ENCODE measurements around the gene GOLGA6L25. TPM values are rescaled to one million over a fixed set of nuclear protein-coding genes. Genes with fewer than 3 reads are reported as not detected.
"Not testable (repeated sequence)": the region's sequence is repeated elsewhere in the genome, so short reads cannot be mapped to it uniquely, and the experiment has no call there.

Gene GOLGA6L25
- not detected for polyA plus RNA-seq (ENCODE audit: insufficient read length in 10 of 10)
- long read RNA-seq, donor 1, result 0 reads
- long read RNA-seq, donor 2, result 0 reads
- long read RNA-seq, donor 3, result 0 reads
- long read RNA-seq, donor 4, result 0 reads
- long read RNA-seq, donor 5, result 0 reads
- long read RNA-seq, donor 6, result 0 reads
- long read RNA-seq, donor 7, result 0 reads
- long read RNA-seq, donor 8, result 0 reads
- long read RNA-seq, donor 9, result 0 reads

DNA sequence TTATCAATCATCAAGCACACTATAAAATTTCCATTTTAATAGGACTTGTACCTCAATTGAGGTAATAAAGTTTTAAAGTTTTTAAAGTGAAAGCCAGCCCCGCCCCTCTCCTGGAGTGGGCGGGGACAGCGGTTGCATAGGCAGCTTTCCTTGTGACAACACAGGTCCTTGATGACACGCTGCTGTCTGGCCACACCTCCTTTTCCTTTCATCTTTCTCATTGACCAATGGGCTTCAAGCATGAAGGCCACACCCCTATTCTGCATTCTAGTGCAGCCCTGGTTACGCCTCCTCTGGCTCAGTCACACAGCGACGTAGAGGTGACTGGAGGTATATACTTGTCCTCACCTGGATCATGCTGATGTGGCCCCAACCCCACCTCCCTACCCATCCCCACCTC, at the start of gene GOLGA6L25:
TSS of gene GOLGA6L25 (plus strand) at position 301 of the 400 bp plus-strand sequence. CDS start at position 362, 61 bp downstream.
- DNase-seq, result not testable (repeated sequence)

DNA sequence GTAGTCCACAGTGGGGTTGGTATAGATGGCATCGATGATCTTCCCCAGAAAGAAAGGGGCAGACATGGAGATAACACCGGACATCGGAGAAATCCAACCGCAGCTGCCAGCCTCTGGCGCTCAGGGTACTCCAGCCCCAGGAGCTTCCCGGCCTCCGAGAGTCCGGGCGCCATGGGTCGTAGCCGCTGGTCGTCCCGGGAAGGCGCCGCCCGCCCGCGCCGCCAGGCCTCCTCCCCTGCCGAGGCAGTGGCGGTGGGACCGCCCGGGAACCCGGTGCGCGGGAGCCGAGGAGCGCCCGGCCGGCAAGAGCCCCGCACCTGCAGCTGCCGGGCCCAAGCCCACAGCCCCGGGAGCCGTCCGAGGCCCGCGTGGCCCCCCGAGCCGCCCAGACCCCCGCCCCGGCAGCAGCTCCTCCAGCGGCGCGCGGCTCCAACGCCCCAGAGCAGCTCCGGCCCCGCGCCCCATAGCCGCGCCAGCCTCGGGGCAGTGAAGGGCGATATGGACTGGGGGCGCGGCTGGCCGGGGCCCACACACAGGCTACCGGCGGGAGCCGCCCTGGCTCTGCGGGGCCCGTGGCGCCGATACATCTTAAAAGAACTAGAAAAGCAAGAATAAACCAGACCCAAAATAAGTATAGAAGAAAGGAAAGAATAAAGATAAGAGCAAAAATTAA, 45.0 kb upstream of the GOLGA6L25 start:
- DNase-seq, result not testable (repeated sequence)

DNA sequence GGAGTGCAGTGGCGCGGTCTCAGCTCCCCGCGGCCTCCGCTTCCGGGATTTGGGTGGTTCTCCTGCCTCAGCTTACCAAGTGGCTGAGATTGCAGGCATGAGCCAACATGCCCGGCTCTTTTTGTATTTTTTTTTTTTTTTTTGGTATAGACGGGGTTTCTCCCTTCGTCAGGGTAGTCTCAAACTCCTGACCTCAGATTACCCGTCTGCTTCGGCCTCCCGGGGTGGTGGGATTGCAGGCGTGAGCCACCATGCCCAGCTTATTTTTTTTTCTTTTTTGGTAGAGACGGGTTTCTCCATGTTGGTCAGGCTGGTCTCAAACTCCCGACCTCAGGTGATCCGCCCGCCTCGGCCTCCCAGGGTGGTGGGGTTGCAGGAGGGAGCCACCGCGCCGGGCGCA, 39.2 kb upstream of the GOLGA6L25 start:
- DNase-seq, result not testable (repeated sequence)

- not testable (repeated sequence) for DNase-seq
Measured at GRCh38 chr15:28515208-28515607, 38.2 kb upstream of the GOLGA6L25 start.

- not testable (repeated sequence) for DNase-seq
Measured at GRCh38 chr15:28532954-28533353, 20.4 kb upstream of the GOLGA6L25 start, which contains the start of gene GOLGA8G. Gene GOLGA8G, minus strand, starts transcription at chr15:28532971. Its CDS starts 62 bp downstream, at chr15:28532909.

- not testable (repeated sequence) for DNase-seq
Measured at GRCh38 chr15:28573351-28573750, 20.0 kb downstream of the GOLGA6L25 start.

GRCh38 chr15:28588977-28589606, 35.7 kb downstream of the GOLGA6L25 start:
- not testable (repeated sequence) for DNase-seq

DNA sequence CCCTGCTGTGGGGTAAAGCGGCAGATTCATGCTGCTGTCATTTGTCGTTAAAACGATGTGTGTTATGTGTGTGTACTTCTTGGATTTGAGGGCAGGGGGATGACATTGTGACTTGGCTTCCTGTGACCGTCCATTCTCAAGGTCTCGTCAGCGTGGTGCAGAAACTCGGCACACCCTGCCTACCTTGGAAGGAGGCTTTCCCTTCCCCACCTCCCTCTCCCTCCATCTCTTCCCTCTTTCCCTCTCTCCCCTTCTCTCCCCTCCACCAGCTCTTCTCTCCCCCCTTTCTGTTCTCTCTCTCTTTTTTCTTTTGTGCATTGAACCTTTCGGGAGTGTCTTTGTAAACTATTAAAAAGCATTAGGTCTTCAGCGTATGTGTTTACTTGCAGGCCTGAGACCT, 36.4 kb downstream of the GOLGA6L25 start:
- DNase-seq, result not testable (repeated sequence)

GRCh38 chr15:28592395-28592794, 39.0 kb downstream of the GOLGA6L25 start:
- not testable (repeated sequence) for DNase-seq

- not testable (repeated sequence) for DNase-seq
Measured at GRCh38 chr15:28593424-28594129, 40.2 kb downstream of the GOLGA6L25 start.

DNA sequence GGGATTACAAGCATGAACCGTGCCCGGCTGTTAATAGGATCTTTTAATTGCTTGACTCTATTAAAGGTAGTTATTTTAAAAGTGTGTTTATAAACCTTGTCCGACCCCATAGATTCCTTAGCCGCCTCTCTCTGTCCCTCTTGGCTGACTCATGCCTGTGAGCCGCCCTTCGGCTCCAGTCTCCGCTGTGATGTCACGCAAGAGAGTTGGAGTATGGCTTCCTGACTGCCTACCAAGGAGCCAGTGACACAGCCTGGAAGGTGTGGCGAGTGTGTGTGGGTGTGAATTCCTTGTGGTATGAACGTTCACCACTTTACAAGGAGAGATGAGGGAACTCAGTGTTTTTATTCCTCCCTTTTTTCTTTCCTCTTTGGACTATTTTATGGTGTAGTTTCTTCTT, 44.1 kb downstream of the GOLGA6L25 start:
- not testable (repeated sequence) for DNase-seq

DNA sequence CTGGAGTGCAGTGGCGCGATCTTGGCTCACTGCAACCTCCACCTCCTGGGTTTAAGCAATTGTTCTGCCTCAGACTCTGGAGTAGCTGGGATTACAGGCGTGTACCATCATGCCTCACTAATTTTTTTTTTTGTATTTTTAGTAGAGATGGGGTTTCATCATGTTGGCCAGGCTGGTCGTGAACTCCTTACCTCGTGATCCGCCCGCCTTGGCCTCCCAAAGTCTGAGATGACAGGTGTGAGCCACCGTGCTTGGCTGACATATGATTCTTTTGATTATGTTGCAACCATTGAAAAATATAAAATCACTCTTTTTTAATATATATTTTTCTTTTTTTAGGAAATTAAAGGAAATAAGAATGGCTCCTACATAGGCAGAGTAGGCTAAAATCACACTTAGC, 44.8 kb downstream of the GOLGA6L25 start:
- DNase-seq, result not testable (repeated sequence)

- DNase-seq, result not testable (repeated sequence)
Measured at GRCh38 chr15:28602152-28602551, 48.8 kb downstream of the GOLGA6L25 start.

Other genes starting within 250 kb of the GOLGA6L25 start
- gene HERC2, start 231.4 kb upstream of the GOLGA6L25 start, polyA plus RNA-seq (ENCODE audit: insufficient read length in 10 of 10), result 10 to 100 TPM; 28.3 to 43.5 (median 35.7) TPM
- not detected for gene GOLGA6L24, start 195.5 kb upstream of the GOLGA6L25 start, polyA plus RNA-seq (ENCODE audit: insufficient read length in 10 of 10)
- not detected for gene GOLGA8F, start 174.9 kb upstream of the GOLGA6L25 start, polyA plus RNA-seq (ENCODE audit: insufficient read length in 10 of 10)
- gene GOLGA8G, start 20.6 kb upstream of the GOLGA6L25 start, polyA plus RNA-seq (ENCODE audit: insufficient read length in 10 of 10), result under 1 TPM in 6 of 10 donors, not detected in 4; 0.03 to 0.28 (median 0.05) TPM
- gene GOLGA8M, start 158.9 kb downstream of the GOLGA6L25 start, polyA plus RNA-seq (ENCODE audit: insufficient read length in 10 of 10), result 1 to 10 TPM in 8 of 10 donors, under 1 TPM in 2; 0.60 to 2.6 (median 1.1) TPM